DND-41 (cell line): ENCODE data around the gene PRELP.

Experiments
- ATAC-seq: fragments of 200-7000 bp; cut with Tn5 transposase; 3 replicates; pipeline ENCODE4 v1.9.1; 2021; ENCODE audit warnings: low read depth; ENCODE audit not compliant: insufficient read depth
- DNase-seq: peaks from one replicate; pipeline ENCODE4 v3.0.0-alpha.2; 2020
- H2AFZ ChIP-seq: 2 replicates; pipeline ENCODE4 v1.6.0; 2012; ENCODE audit warnings: low read depth, low read length
- H3K27ac ChIP-seq: 2 replicates; pipeline ENCODE4 v1.5.1; 2012; ENCODE audit warnings: low read length, inconsistent platforms
- H3K27me3 ChIP-seq: fragments of 200-600 bp; sonication (generic); 2 replicates; pipeline ENCODE4 v1.6.0; 2012; ENCODE audit warnings: low read length, mild to moderate bottlenecking, inconsistent platforms; ENCODE audit not compliant: insufficient read depth, poor library complexity
- H3K36me3 ChIP-seq: 2 replicates; pipeline ENCODE4 v1.5.1; 2012; ENCODE audit warnings: low read length, inconsistent platforms; ENCODE audit not compliant: insufficient read depth
- H3K4me1 ChIP-seq: 2 replicates; pipeline ENCODE4 v1.5.1; 2012; ENCODE audit warnings: mild to moderate bottlenecking, low read length; ENCODE audit not compliant: insufficient read depth
- H3K4me2 ChIP-seq: 2 replicates; pipeline ENCODE4 v1.6.0; 2012; ENCODE audit warnings: mild to moderate bottlenecking, moderate library complexity, low read length, inconsistent platforms; ENCODE audit not compliant: insufficient read depth
- H3K4me3 ChIP-seq, 2 experiments: fragments of 200-600 bp in 1 of 2; shearing (Covaris generic) in 1 of 2; 2 replicates each; pipeline ENCODE4 v1.5.1; 2012 to 2016; ENCODE audit warnings: inconsistent platforms in 2 of 2, low read length in 2 of 2, mild to moderate bottlenecking in 2 of 2, low read depth in 1 of 2, moderate library complexity in 1 of 2
- H3K79me2 ChIP-seq: 2 replicates; pipeline ENCODE4 v1.6.0; 2012; ENCODE audit warnings: low read length, inconsistent platforms; ENCODE audit not compliant: insufficient read depth
- H3K9ac ChIP-seq: 2 replicates; pipeline ENCODE4 v1.6.0; 2012; ENCODE audit warnings: low read depth, mild to moderate bottlenecking, inconsistent platforms, low read length, moderate library complexity
- H3K9me3 ChIP-seq: 2 replicates; pipeline ENCODE4 v1.5.1; 2012; ENCODE audit warnings: low read length, moderate library complexity, mild to moderate bottlenecking, inconsistent platforms; ENCODE audit not compliant: insufficient read depth, severe bottlenecking
- H4K20me1 ChIP-seq: 2 replicates; pipeline ENCODE4 v1.6.0; 2012; ENCODE audit warnings: low read length; ENCODE audit not compliant: insufficient read depth
- EZH2 ChIP-seq: IDR thresholded peaks from 3 replicates; pipeline ENCODE4 v1.6.1; 2012; ENCODE audit warnings: borderline replicate concordance, low read depth, mild to moderate bottlenecking, moderate library complexity, low read length, inconsistent platforms; ENCODE audit not compliant: severe bottlenecking
- TF ChIP-seq, protein P1 (sequence below): IDR thresholded peaks from 2 replicates; pipeline ENCODE4 v1.5.1; 2012; ENCODE audit warnings: borderline replicate concordance, low read length, moderate library complexity, mild to moderate bottlenecking; ENCODE audit not compliant: poor library complexity, severe bottlenecking; ENCODE audit errors: extremely low read depth

PRELP gene

DNA sequence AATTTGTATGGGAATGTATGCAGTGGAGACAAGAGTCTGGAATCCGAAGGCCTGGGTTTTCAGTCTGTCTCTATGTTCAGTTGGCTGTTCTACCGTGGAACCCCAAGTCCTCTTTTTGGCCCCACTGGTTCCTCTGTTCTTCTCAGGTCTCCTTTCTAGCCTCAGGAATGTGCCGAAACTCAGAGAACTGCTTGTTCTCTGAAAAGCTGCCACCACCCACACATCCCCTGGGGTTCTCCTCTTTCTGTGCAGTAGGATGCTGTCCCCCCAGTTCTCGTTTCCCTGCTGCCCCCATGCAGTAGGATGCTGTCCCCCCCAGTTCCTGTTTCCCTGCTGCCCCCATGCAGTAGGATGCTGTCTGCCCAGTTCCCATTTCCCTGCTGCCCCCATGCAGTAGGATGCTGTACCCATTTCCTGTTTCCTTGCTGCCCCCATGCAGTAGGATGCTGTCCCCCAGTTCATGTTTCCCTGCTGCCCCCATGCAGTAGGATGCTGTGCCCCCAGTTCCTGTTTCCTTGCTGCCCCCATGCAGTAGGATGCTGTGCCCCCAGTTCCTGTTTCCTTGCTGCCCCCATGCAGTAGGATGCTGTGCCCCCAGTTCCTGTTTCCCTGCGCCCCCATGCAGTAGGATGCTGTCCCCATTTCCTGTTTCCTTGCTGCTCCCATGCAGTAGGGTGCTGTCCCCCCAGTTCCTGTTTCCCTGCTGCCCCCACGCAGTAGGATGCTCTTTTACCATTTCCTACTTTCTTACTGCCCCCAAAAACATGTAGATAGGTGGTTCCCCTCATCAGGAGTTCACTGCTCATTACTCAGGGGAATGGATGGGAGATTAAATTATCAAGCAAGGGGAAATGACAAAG, 53.6 kb downstream of the PRELP start:
- ATAC-seq (no peak), DNase-seq (no peak)
- TF ChIP-seq, protein P1, sequence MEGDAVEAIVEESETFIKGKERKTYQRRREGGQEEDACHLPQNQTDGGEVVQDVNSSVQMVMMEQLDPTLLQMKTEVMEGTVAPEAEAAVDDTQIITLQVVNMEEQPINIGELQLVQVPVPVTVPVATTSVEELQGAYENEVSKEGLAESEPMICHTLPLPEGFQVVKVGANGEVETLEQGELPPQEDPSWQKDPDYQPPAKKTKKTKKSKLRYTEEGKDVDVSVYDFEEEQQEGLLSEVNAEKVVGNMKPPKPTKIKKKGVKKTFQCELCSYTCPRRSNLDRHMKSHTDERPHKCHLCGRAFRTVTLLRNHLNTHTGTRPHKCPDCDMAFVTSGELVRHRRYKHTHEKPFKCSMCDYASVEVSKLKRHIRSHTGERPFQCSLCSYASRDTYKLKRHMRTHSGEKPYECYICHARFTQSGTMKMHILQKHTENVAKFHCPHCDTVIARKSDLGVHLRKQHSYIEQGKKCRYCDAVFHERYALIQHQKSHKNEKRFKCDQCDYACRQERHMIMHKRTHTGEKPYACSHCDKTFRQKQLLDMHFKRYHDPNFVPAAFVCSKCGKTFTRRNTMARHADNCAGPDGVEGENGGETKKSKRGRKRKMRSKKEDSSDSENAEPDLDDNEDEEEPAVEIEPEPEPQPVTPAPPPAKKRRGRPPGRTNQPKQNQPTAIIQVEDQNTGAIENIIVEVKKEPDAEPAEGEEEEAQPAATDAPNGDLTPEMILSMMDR, result no peak
- TF ChIP-seq EZH2, result no peak
- Histone ChIP-seq H3K4me1 (no peaks in the 10 kb centered on the region), H3K27me3 (no peaks in the 10 kb centered on the region), H2AFZ (no peak overlapping the region), H3K9me3 (no peaks in the 10 kb centered on the region), H3K27ac (no peak overlapping the region), H3K79me2 (no peaks in the 10 kb centered on the region), H3K4me2 (no peak overlapping the region), H3K9ac (no peak overlapping the region), H3K4me3 (no peak overlapping the region), H3K36me3 (no peaks in the 10 kb centered on the region), H4K20me1 (no peaks in the 10 kb centered on the region)

DNA sequence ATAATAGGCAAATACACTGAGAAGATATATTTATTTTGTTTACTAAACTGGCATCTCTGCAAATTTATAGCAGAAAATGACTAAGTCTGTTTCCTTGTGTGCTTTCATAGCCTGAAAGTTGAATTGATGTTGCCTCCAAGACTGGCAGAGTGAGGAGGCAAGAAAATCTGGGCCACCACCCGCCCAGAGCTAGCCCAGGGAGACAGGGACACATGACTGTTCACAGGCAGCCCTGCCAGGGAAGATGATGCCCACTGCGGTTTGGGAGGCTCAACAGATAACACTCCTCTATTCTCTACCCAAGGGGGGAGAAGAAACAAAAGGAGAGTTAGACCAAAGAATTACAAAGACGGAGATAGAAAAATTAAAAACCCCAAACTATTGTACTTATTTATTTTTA, 55.5 kb downstream of the PRELP start:
- Histone ChIP-seq H3K79me2 (no peaks in the 10 kb centered on the region), H3K36me3 (no peaks in the 10 kb centered on the region), H3K27me3 (no peaks in the 10 kb centered on the region), H3K4me3 (no peak overlapping the region), H3K27ac (no peak overlapping the region), H3K9ac (no peak overlapping the region), H4K20me1 (no peaks in the 10 kb centered on the region), H3K4me1 (no peaks in the 10 kb centered on the region), H2AFZ (no peak overlapping the region), H3K9me3 (no peaks in the 10 kb centered on the region), H3K4me2 (no peak overlapping the region)
- ATAC-seq (no peak), DNase-seq (no peak)
- TF ChIP-seq, protein P1, result no peak
- no peak for TF ChIP-seq EZH2

DNA sequence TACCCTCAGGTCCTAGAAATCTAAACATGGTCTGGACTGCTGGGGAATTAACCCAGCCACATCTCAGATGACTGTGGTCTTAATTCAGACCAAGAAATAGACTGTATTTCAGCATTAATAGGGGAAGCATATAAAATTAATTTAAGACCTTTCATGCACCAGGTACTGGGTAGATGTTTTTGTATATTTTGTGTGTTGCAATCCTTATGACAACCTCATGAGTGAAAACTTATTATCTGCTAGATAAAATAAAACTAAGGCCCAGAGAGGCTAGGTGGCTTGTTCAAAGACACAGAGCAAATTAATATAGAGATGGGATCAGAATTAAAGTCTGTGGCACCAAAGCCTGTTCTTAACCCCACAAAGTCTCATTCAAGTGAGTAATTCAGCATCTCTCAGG, 58.4 kb downstream of the PRELP start:
- Histone ChIP-seq H3K4me2 (no peak overlapping the region), H3K36me3 (no peaks in the 10 kb centered on the region), H3K27ac (no peak overlapping the region), H3K4me3 (no peak overlapping the region), H3K4me1 (no peaks in the 10 kb centered on the region), H3K79me2 (no peaks in the 10 kb centered on the region), H2AFZ (no peak overlapping the region), H3K9ac (no peak overlapping the region), H3K9me3 (no peaks in the 10 kb centered on the region), H3K27me3 (no peaks in the 10 kb centered on the region), H4K20me1 (no peaks in the 10 kb centered on the region)
- DNase-seq (no peak), ATAC-seq (no peak)
- TF ChIP-seq EZH2, result no peak
- TF ChIP-seq, protein P1, result no peak
